ENCODE data around the gene OTP. TPM values are rescaled to one million over a fixed set of nuclear protein-coding genes. Genes with fewer than 3 reads are reported as not detected.

Gene OTP
- total RNA-seq, 1 donor from 2014 or later = not detected

DNA sequence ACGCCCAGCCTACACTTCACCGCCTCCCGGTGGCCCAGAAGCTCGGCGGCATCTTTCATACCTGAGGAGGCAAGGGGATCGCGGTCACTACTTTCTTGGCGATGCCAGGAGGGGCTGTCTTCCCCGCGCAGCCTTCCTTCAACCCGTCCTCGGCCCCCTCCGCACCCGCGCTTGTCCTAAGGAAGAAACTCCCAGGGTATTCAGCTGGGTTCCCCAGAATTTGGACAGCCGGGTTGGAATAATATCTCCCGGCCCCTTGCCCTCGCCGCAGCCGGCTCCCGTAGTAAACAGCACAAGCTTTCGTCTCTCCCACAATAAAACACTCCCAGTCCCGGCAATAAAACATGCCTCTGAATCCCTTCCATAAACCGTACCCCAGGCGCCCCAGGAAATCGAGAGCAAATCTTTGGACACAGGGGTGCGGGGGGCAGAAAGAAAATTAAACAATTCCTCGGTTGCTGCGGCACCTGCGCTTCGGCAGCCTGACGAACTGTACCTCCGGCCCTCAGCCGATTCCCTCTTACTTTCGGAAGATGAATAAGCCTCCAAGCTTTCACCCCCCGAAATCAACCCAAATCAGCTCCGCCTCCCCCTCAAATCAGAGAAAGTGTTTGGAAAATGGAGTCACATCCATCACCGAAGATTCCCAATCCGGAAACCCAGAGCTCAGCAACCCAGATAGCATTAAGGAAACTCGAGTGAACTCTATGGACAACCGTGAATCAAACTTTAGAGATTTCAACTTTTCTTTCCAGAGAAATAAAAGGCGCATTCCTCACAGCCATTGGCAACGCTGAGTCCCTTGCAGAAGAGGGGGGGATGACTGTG lies 1.1 kb downstream of the OTP start:
- no peak overlapping the region for H3K9ac ChIP-seq
- H3K79me2 ChIP-seq (ENCODE audit: low read depth) = no peaks in the 10 kb centered on the region
- Mint-ChIP-seq H3K36me3 (no peaks in the 10 kb centered on the region), H3K27me3 (ENCODE audit: insufficient read depth, low read depth) (peaks cover 90% of the 10 kb centered on the region), H3K9me3 (peaks cover 2% of the 10 kb centered on the region), H3K4me3 (no peak overlapping the region), H3K4me1 (peaks cover 23% of the 10 kb centered on the region), H3K27ac (no peak overlapping the region)
- no peak overlapping the region for H3K27ac ChIP-seq
- no peak overlapping the region for H2AFZ ChIP-seq (replicated peaks)
- H3K36me3 ChIP-seq = no peaks in the 10 kb centered on the region
- H3F3A ChIP-seq (ENCODE audit: low read depth) = peaks cover 51% of the 10 kb centered on the region
- H3K4me3 ChIP-seq = no peak overlapping the region
- DNase-seq (ENCODE audit: low spot score) = peak; percentile 29
- no peak overlapping the region for H3K4me2 ChIP-seq
- H3K9me3 ChIP-seq (ENCODE audit: low read depth) = no peaks in the 10 kb centered on the region
- H3K4me1 ChIP-seq = peaks cover 35% of the 10 kb centered on the region
- peak; percentile 97 for TF ChIP-seq EZH2phosphoT487 (IDR thresholded peaks at IDR 0.05)
- TF ChIP-seq EZH2 (IDR thresholded peaks at IDR 0.05) = peak; percentile 99
- TF ChIP-seq, protein P1, sequence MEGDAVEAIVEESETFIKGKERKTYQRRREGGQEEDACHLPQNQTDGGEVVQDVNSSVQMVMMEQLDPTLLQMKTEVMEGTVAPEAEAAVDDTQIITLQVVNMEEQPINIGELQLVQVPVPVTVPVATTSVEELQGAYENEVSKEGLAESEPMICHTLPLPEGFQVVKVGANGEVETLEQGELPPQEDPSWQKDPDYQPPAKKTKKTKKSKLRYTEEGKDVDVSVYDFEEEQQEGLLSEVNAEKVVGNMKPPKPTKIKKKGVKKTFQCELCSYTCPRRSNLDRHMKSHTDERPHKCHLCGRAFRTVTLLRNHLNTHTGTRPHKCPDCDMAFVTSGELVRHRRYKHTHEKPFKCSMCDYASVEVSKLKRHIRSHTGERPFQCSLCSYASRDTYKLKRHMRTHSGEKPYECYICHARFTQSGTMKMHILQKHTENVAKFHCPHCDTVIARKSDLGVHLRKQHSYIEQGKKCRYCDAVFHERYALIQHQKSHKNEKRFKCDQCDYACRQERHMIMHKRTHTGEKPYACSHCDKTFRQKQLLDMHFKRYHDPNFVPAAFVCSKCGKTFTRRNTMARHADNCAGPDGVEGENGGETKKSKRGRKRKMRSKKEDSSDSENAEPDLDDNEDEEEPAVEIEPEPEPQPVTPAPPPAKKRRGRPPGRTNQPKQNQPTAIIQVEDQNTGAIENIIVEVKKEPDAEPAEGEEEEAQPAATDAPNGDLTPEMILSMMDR (IDR thresholded peaks at IDR 0.05) = no peak
- H4K20me1 ChIP-seq (ENCODE audit: low read depth) = peaks cover 98% of the 10 kb centered on the region
- H3K27me3 ChIP-seq = peaks cover 100% of the 10 kb centered on the region

DNA sequence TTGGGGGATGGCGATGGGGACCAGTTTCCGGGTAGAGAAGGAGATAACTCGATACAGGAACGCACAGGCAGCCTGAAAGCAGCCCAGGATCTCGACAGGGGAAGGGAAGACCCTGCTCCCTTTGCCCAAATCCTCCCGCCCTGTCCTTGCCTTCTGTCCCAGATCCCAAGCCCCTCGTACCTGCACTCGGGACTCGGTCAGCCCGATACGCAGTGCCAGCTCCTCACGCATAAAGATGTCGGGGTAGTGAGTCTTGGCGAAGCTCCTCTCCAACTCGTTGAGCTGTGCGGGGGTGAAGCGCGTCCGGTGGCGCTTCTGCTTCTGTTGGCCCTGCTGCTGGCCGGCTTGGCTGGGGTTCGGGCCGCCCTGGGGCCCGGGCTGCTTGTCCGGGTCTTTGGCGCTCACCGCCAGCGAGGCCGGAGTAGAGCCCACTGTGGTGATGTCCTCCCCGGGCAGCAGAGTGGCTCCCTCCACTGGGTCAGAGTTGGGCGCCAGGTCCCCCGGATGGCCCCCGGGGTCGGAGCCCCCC lies 1.8 kb downstream of the OTP start:
- Histone ChIP-seq H3K27me3 (peaks cover 100% of the 10 kb centered on the region), H3K27ac (no peak overlapping the region), H3K4me1 (peaks cover 31% of the 10 kb centered on the region), H3K36me3 (no peaks in the 10 kb centered on the region), H4K20me1 (ENCODE audit: low read depth) (peaks cover 98% of the 10 kb centered on the region), H3F3A (ENCODE audit: low read depth) (peaks cover 54% of the 10 kb centered on the region), H3K9ac (no peak overlapping the region), H3K79me2 (ENCODE audit: low read depth) (no peaks in the 10 kb centered on the region), H3K4me3 (no peak overlapping the region), H3K4me2 (no peak overlapping the region), H2AFZ (replicated peaks) (no peak overlapping the region), H3K9me3 (ENCODE audit: low read depth) (no peaks in the 10 kb centered on the region)
- Mint-ChIP-seq H3K9me3 (peaks cover 2% of the 10 kb centered on the region), H3K4me1 (peaks cover 23% of the 10 kb centered on the region), H3K27ac (no peak overlapping the region), H3K27me3 (ENCODE audit: insufficient read depth, low read depth) (peaks cover 90% of the 10 kb centered on the region), H3K4me3 (no peak overlapping the region), H3K36me3 (no peaks in the 10 kb centered on the region)
- TF ChIP-seq EZH2phosphoT487 (IDR thresholded peaks at IDR 0.05) = peak; percentile 60
- TF ChIP-seq EZH2 (IDR thresholded peaks at IDR 0.05) = no peak
- TF ChIP-seq, protein P1 (IDR thresholded peaks at IDR 0.05) = no peak
- peak; percentile 43 for DNase-seq (ENCODE audit: low spot score)

DNA sequence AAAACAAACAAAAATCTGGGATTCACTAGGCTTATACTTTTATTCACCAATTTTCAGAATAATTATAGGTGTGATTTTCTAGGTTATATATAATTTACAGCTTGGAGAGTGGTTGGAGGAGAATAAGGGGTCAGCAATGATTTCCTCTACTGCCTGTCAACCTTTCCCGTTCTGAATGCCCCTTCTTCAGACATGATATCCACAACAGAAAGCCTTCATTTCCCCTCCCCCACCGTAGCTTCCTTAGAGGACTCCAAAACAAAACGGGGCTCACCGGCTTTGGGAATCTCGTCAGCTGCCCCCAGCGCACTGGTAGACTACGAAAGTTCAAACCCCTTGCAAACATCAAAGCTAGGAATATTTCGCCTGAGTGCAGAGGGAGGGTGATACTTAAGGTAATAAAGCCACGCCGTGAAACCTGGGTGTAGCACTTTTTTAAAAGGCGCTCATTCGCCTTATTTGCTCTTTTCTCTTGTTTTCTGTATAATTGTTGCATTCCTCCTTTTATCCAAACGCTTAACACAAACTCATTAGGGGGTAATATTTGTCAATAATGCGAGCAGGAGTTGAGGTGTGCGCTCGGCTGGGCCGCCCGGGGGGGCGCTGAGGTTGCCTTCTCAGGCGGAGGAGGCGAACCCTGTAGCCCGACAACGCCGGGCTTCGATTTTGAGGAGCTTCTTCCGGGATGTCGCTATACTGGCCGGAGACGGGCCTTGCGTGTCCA lies 2.4 kb downstream of the OTP start:
- H3K9me3 Mint-ChIP-seq = peaks cover 2% of the 10 kb centered on the region

More for the DNA sequence above, 2.4 kb downstream of the OTP start:
- H4K20me1 ChIP-seq (ENCODE audit: low read depth) = peaks cover 98% of the 10 kb centered on the region
- peak; percentile 52 for DNase-seq (ENCODE audit: low spot score)
- no peak overlapping the region for H3K4me3 ChIP-seq
- peaks cover 54% of the 10 kb centered on the region for H3F3A ChIP-seq (ENCODE audit: low read depth)
- peak; percentile 83 for TF ChIP-seq EZH2phosphoT487 (IDR thresholded peaks at IDR 0.05)
- TF ChIP-seq, protein P1 (IDR thresholded peaks at IDR 0.05) = no peak
- peak; percentile 49 for TF ChIP-seq EZH2 (IDR thresholded peaks at IDR 0.05)
- Mint-ChIP-seq H3K4me1 (peaks cover 21% of the 10 kb centered on the region), H3K4me3 (peak overlapping the region; percentile 8), H3K36me3 (no peaks in the 10 kb centered on the region), H3K27me3 (ENCODE audit: insufficient read depth, low read depth) (peaks cover 89% of the 10 kb centered on the region), H3K27ac (no peak overlapping the region)
- peaks cover 25% of the 10 kb centered on the region for H3K4me1 ChIP-seq
- H3K79me2 ChIP-seq (ENCODE audit: low read depth) = no peaks in the 10 kb centered on the region
- H3K9me3 ChIP-seq (ENCODE audit: low read depth) = no peaks in the 10 kb centered on the region
- H2AFZ ChIP-seq (replicated peaks) = no peak overlapping the region
- H3K9ac ChIP-seq = no peak overlapping the region
- H3K36me3 ChIP-seq = no peaks in the 10 kb centered on the region
- H3K27me3 ChIP-seq = peaks cover 100% of the 10 kb centered on the region
- no peak overlapping the region for H3K27ac ChIP-seq
- no peak overlapping the region for H3K4me2 ChIP-seq

Data from neural progenitor cell (in vitro differentiated cells).